ENCODE measurements around the gene NANOS3. TPM values are rescaled to one million over a fixed set of nuclear protein-coding genes. Genes with fewer than 3 reads are reported as not detected.
"Not testable (repeated sequence)": the region's sequence is repeated elsewhere in the genome, so short reads cannot be mapped to it uniquely, and the experiment has no call there.

NANOS3 gene
- polyA plus RNA-seq, 4 donors, result 1.6 to 2.1 (median 1.8) TPM

DNA sequence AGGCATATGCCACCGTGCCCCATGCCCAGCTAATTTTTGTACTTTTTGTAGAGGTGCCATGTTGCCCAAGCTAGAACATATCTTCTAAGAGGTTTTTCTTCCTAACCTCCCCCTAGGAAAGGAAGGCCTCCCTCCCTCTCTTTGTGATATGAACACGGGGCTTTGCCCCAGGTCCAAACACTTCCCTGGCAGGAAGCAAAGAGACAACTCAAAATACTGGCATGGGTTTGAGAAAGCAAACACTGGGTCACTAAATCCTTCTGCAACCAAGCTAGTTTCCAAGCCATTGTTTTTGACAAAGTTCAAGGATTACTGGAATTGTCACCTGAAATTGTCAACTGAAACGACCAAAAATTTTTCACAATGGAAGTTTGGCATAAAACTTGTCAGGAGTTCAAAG, 37.8 kb downstream of the NANOS3 start:
- DNase-seq (ENCODE audit: low read depth in 4 of 4, low spot score in 3 of 4), result no peak

DNA sequence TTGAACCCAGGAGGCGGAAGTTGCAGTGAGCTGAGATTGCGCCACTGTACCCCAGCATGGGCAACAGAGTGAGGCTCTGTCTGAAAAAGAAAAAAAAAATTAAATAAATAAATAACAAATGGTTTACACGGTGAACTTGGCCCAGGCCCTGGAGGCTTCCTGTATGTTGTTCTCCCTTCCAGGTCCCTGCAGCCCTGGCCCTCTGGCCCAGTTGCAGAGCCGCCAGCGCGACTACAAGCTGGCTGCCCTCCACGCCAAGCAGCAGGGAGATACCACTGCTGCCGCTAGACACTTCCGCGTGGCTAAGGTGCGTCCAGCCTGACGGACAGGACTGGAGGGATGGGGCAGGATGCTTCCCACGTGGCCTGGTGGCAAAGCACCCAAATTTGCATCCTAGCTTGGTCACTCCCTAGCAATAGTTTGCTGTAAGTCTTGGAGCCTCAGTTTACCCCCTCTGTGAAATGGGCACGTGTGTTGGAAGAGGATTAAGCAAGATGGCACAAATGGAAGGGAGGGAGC, 41.0 kb downstream of the NANOS3 start:
- no peak for DNase-seq (ENCODE audit: low read depth in 4 of 4, low spot score in 3 of 4)

DNA sequence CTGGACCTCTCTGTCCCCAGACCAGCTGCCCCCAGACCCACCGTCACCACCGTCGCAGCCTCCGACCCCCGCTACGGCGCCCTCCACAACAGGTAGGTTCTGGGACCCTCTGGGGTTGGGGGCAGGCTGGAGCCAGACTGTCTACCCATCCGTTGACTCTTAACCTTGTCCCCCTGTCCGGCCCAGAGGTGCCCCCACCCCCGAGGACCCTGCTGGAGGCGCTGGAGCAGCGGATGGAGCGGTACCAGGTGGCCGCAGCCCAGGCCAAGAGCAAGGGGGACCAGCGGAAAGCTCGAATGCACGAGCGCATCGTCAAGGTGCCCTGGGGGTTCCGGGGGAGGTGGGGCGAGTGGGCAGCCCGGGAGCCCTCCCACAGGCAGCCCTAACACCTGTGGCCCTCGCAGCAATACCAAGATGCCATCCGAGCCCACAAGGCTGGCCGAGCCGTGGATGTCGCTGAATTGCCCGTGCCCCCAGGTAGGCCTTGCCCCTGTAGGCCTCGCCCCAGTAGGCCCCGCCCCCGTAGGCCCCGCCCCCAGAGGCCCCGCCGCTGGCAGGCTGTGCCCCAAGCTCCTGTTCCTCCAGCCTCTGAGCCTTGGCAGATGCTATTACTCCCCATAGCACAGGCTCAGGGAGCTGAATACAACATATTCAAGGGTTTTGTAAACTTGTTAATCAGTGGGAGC, 41.9 kb downstream of the NANOS3 start:
- DNase-seq (ENCODE audit: low read depth in 4 of 4, low spot score in 3 of 4), result no peak

DNA sequence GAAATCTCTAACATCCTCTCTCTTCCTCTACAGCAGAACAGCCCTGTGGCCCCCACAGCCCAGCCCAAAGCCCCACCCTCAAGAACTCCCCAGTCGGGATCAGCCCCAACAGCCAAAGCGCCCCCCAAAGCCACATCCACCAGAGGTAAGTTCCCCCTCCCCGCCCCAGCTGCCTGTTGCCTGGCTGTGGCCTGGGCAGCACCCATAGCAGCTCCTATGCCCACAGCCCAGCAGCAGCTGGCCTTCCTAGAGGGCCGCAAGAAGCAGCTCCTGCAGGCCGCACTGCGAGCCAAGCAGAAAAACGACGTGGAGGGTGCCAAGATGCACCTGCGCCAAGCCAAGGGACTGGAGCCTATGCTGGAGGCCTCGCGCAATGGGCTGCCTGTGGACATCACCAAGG, 43.6 kb downstream of the NANOS3 start:
- DNase-seq (ENCODE audit: low read depth in 4 of 4, low spot score in 3 of 4), result no peak

DNA sequence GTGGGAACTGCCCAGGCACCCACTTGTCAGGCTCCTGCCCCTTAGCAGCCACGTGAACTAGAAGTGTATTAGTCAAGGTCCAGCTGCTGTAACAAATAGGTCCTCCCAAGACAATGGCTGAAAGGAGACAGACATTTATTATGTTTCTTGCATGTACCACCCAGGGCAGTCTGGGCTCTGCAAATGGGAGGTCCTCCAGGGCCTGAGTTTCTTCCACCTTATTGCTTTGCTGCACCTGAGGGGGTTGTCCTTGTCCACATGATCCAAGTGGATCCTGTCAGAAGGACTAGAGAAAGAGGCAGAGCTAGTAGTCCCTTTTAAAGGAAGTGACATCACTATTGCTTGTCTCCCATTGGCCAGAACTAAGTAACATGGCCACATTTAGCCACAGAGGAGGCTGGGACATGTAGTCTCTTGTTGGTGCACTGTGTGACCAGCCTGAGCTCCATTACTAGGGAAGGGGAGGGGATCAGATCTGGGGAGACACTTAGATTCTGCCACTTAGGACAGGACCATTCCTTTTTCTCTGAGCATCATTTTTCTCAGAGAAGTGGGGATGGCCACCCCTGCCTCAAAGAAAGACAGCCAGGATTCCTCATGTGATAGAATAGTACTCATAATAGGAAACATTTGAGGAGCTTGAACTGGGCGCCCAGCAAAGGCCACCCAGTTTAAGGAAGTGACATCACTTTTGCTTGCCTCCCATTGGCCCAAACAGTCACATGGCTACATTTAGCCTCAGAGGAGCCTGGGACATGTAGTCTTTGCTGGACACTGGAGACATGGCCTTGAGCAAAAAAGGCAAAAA, 44.2 kb downstream of the NANOS3 start:
- no peak for DNase-seq (ENCODE audit: low read depth in 4 of 4, low spot score in 3 of 4)

DNA sequence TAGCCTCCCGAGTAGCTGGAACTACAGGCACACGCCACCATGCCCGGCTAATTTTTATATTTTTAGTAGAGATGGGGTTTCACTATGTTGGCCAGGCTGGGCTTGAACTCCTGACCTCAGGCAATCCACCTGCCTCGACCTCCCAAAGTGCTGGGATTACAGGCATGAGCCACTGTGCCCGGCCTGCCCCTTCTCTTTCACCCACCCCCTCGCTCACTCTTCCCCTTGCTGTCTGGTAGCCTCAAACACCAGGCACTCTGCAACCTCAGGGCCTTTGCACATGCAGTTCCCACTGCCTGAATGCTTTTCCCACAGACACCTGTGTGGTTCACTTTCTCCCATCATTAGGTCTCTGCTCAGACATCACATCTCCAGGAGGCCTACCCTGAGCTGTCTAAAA, 45.2 kb downstream of the NANOS3 start:
- DNase-seq (ENCODE audit: low read depth in 4 of 4, low spot score in 3 of 4), result not testable (repeated sequence)

DNA sequence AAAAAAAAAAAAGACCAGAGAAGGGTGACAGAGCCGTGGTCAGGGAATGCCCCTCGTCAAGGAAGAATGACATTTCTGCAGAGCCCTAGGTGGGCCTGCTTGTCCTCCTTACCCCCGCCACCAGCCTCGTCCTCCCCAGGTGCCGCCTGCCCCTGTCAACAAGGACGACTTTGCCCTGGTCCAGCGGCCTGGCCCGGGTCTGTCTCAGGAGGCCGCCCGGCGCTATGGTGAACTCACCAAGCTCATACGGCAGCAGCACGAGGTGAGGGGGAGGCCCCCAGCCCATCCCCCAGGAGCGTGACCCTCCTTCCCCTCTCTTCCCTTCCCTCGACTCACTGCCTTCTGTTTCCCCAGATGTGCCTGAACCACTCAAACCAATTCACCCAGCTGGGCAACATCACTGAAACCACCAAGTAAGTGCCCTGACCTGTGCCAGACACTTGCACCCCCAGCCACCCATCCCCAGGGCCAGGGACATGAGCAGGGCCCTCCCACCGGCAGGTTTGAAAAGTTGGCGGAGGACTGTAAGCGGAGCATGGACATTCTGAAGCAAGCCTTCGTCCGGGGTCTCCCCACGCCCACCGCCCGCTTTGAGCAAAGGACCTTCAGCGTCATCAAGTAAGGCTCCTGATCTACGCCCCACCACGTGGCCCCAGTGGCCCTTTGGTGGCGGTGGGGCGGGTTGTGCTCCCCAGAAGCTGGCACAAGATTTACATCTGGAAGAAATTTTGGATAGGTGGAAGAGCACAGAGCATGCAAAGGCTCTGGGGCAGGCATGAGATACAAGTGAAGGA, 46.5 kb downstream of the NANOS3 start:
- no peak for DNase-seq (ENCODE audit: low read depth in 4 of 4, low spot score in 3 of 4)

DNA sequence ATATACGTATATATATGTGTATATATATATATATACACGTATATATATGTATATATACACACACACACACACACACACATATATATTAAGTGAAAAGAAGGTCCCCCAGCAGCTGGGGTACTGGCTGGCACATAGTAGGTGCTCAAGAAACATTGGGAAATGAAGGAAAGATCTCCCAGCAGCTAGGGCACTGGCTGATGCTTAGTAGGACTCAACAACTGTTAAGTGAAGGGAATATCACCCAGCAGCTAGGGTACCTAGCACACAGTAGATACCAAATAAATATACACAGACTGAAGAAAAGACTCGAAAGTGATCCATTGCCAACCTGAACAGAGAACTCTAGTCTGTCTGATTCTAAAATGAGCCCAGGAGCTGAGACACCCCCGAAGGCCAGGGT, 49.1 kb downstream of the NANOS3 start:
- DNase-seq (ENCODE audit: low read depth in 4 of 4, low spot score in 3 of 4), result no peak

DNA sequence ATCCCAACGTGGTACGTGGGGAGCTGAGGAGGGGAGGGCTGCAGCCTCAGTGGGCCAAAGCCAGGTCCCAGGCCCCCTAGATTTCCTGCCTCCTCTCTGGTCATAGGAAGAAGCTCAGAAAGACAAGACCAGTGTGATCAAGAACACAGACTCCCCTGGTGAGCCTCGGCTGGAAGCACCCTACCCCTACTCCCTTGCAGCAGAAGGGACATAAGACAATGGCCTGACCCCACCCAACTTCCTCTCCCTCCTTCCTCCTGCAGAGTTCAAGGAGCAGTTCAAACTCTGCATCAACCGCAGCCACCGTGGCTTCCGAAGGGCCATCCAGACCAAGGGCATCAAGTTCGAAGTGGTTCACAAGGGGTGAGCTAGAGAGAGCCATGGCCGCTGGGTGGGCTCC, 49.8 kb downstream of the NANOS3 start:
- DNase-seq (ENCODE audit: low read depth in 4 of 4, low spot score in 3 of 4), result no peak

DNA sequence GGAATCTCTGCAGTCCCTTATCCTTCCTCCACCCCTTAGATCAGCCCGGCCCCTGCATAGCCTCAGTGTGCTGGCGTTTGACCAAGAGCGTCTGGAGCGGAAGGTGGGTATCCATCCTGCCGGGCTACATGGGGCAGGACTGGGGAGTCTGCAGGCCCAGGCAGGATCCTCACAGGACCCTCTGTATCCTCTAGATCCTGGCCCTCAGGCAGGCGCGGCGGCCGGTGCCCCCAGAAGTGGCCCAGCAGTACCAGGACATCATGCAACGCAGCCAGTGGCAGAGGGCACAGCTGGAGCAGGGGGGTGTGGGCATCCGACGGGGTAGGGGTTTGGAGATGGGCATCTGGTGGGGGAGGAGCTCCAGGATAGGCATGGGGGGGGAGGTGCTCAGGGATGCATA, 52.4 kb downstream of the NANOS3 start:
- DNase-seq (ENCODE audit: low read depth in 4 of 4, low spot score in 3 of 4), result no peak

DNA sequence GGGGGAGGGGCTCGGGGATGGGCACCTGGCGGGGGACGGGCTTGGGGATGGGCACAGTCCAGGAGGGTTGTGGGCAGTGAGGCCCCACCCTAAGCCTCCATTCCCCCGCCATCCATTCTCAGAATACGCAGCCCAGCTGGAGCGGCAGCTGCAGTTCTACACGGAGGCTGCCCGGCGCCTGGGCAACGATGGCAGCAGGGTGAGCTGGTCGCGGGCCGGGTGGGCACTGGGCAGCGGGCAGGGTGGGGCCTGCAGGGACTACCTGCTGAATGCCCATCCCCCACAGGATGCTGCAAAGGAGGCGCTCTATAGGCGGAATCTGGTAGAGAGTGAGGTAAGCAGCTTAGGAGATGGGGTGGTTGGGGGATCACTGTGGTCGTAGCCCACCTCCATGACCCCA, 53.0 kb downstream of the NANOS3 start:
- DNase-seq (ENCODE audit: low read depth in 4 of 4, low spot score in 3 of 4), result no peak

Other genes starting within 250 kb of the NANOS3 start
- 10 to 100 TPM; 18.2 to 32.1 (median 25.8) TPM for gene MRI1, start 112.6 kb upstream of the NANOS3 start, polyA plus RNA-seq (ENCODE audit: insufficient read length in 4 of 4)
- gene C19orf53, start 102.7 kb upstream of the NANOS3 start, polyA plus RNA-seq (ENCODE audit: insufficient read length in 4 of 4), result 100 to 1,000 TPM; 115 to 132 (median 124) TPM
- gene ZSWIM4, start 81.7 kb upstream of the NANOS3 start, polyA plus RNA-seq (ENCODE audit: insufficient read length in 4 of 4), result 10 to 100 TPM in 1 of 4 donors, 1 to 10 TPM in 3; 6.8 to 11.6 (median 8.5) TPM
- 1 to 10 TPM; 4.8 to 6.6 (median 5.0) TPM for gene BRME1, start 29.0 kb downstream of the NANOS3 start, polyA plus RNA-seq (ENCODE audit: insufficient read length in 4 of 4)
- gene CC2D1A, start 29.1 kb downstream of the NANOS3 start, polyA plus RNA-seq (ENCODE audit: insufficient read length in 4 of 4), result 10 to 100 TPM; 23.9 to 30.4 (median 27.6) TPM
- 1 to 10 TPM in 2 of 4 donors, under 1 TPM in 2; 0.84 to 1.6 (median 1.1) TPM for gene PODNL1, start 61.3 kb downstream of the NANOS3 start, polyA plus RNA-seq (ENCODE audit: insufficient read length in 4 of 4)
- 10 to 100 TPM; 33.3 to 41.3 (median 36.2) TPM for gene DCAF15, start 75.4 kb downstream of the NANOS3 start, polyA plus RNA-seq (ENCODE audit: insufficient read length in 4 of 4)
- gene RFX1, start 129.2 kb downstream of the NANOS3 start, polyA plus RNA-seq (ENCODE audit: insufficient read length in 4 of 4), result 10 to 100 TPM in 3 of 4 donors, 1 to 10 TPM in 1; 9.5 to 15.8 (median 11.6) TPM
- gene RLN3, start 151.0 kb downstream of the NANOS3 start, polyA plus RNA-seq (ENCODE audit: insufficient read length in 4 of 4), result not detected
- 1 to 10 TPM; 6.5 to 8.2 (median 7.3) TPM for gene IL27RA, start 154.6 kb downstream of the NANOS3 start, polyA plus RNA-seq (ENCODE audit: insufficient read length in 4 of 4)
- 10 to 100 TPM; 19.0 to 27.1 (median 21.5) TPM for gene PALM3, start 184.9 kb downstream of the NANOS3 start, polyA plus RNA-seq (ENCODE audit: insufficient read length in 4 of 4)
- 1 to 10 TPM; 6.7 to 9.2 (median 7.6) TPM for gene MISP3, start 195.7 kb downstream of the NANOS3 start, polyA plus RNA-seq (ENCODE audit: insufficient read length in 4 of 4)
- under 1 TPM in 1 of 4 donors, not detected in 3; 0.10 TPM for gene C19orf67, start 208.6 kb downstream of the NANOS3 start, polyA plus RNA-seq (ENCODE audit: insufficient read length in 4 of 4)
- 10 to 100 TPM; 38.8 to 59.8 (median 42.3) TPM for gene SAMD1, start 213.6 kb downstream of the NANOS3 start, polyA plus RNA-seq (ENCODE audit: insufficient read length in 4 of 4)
- gene PRKACA, start 240.6 kb downstream of the NANOS3 start, polyA plus RNA-seq (ENCODE audit: insufficient read length in 4 of 4), result 100 to 1,000 TPM in 2 of 4 donors, 10 to 100 TPM in 2; 89.9 to 107 (median 98.6) TPM